Measurements from ENCODE around the gene ZCCHC8. TPM values are rescaled to one million over a fixed set of nuclear protein-coding genes. Genes with fewer than 3 reads are reported as not detected.
A peak's percentile ranks its signal among the peaks of the same experiment; 100 is the strongest.

ZCCHC8 gene
- polyA plus RNA-seq, 1 donor from 2014 or later: 38.3 TPM

- Histone ChIP-seq H3K9me3 (ENCODE audit: low read length) (no peaks in the 10 kb centered on the region), H3K4me2 (ENCODE audit: low read length) (no peak overlapping the region), H4K20me1 (ENCODE audit: insufficient read depth) (no peaks in the 10 kb centered on the region), H3F3A (ENCODE audit: insufficient read depth, low read length, poor library complexity, severe bottlenecking) (peaks cover 5% of the 10 kb centered on the region), H3K79me2 (replicated peaks; ENCODE audit: insufficient read depth, low read length) (no peaks in the 10 kb centered on the region), H3K9me2 (ENCODE audit: insufficient read depth, low read length) (no peaks in the 10 kb centered on the region), H3K27me3 (ENCODE audit: insufficient read depth, low read depth, low read length) (no peaks in the 10 kb centered on the region), H2AFZ (ENCODE audit: low read depth, low read length) (no peak overlapping the region), H3K27ac (ENCODE audit: low read length) (no peak overlapping the region), H3K4me3 (ENCODE audit: low read length) (no peak overlapping the region), H3K36me3 (ENCODE audit: insufficient read depth, low read length) (no peaks in the 10 kb centered on the region), H3K9ac (ENCODE audit: low read length) (no peak overlapping the region)
- no peak for TF ChIP-seq SMC3 (conservative IDR thresholded peaks at IDR 0.05; ENCODE audit: poor library complexity)
- no peak for TF ChIP-seq EZH2 (IDR thresholded peaks at IDR 0.05; ENCODE audit: borderline replicate concordance, insufficient read depth, low read length, poor library complexity, severe bottlenecking)
- TF ChIP-seq REST (IDR thresholded peaks at IDR 0.05; ENCODE audit: borderline replicate concordance): no peak
- no peak for TF ChIP-seq RAD21 (conservative IDR thresholded peaks at IDR 0.05)
- no peak for TF ChIP-seq MXI1 (conservative IDR thresholded peaks at IDR 0.05; ENCODE audit: poor library complexity, severe bottlenecking)
- TF ChIP-seq CTCF (IDR thresholded peaks at IDR 0.05; ENCODE audit: poor library complexity, severe bottlenecking): no peak
- no peak for TF ChIP-seq TAF1 (IDR thresholded peaks at IDR 0.05; ENCODE audit: low read depth)
- TF ChIP-seq POLR2AphosphoS5 (IDR thresholded peaks at IDR 0.05): no peak
- no peak for TF ChIP-seq EP300 (conservative IDR thresholded peaks at IDR 0.05; ENCODE audit: poor library complexity, severe bottlenecking)
Measured at GRCh38 chr12:122427403-122427802, 73.3 kb downstream of the ZCCHC8 start.

GRCh38 chr12:122423258-122424165, 77.2 kb downstream of the ZCCHC8 start:
- Histone ChIP-seq H2AFZ (ENCODE audit: low read depth, low read length) (peak overlapping the region; percentile 75), H3K9me3 (ENCODE audit: low read length) (no peaks in the 10 kb centered on the region), H3K27me3 (ENCODE audit: insufficient read depth, low read depth, low read length) (no peaks in the 10 kb centered on the region), H3K79me2 (replicated peaks; ENCODE audit: insufficient read depth, low read length) (peaks cover 33% of the 10 kb centered on the region), H3K36me3 (ENCODE audit: insufficient read depth, low read length) (no peaks in the 10 kb centered on the region), H3K9ac (ENCODE audit: low read length) (peak overlapping the region; percentile 85), H3F3A (ENCODE audit: insufficient read depth, low read length, poor library complexity, severe bottlenecking) (peaks cover 5% of the 10 kb centered on the region), H3K9me2 (ENCODE audit: insufficient read depth, low read length) (no peaks in the 10 kb centered on the region), H3K4me2 (ENCODE audit: low read length) (peak overlapping the region; percentile 90), H3K4me3 (ENCODE audit: low read length) (peak overlapping the region; percentile 75), H4K20me1 (ENCODE audit: insufficient read depth) (no peaks in the 10 kb centered on the region), H3K27ac (ENCODE audit: low read length) (peak overlapping the region; percentile 86)
- no peak for TF ChIP-seq REST (IDR thresholded peaks at IDR 0.05; ENCODE audit: borderline replicate concordance)
- peak; percentile 64 for TF ChIP-seq TAF1 (IDR thresholded peaks at IDR 0.05; ENCODE audit: low read depth)
